Lower leg skin (tissue), 3 donors: ENCODE data around the gene VWA1.

Experiments
- CTCF ChIP-seq, 3 donors: fragments of 450-650 bp; IDR thresholded peaks; one replicate each; pipeline ENCODE4 v1.5.1; 2016; ENCODE audit warnings: antibody characterized with exemption in 3 of 3, mild to moderate bottlenecking in 3 of 3, moderate library complexity in 2 of 3
- POLR2A ChIP-seq, 2 donors: fragments of 450-650 bp; IDR thresholded peaks; one replicate each; pipeline ENCODE4 v1.6.1; 2016 to 2017; ENCODE audit warnings: antibody characterized with exemption in 2 of 2, mild to moderate bottlenecking in 1 of 2, moderate library complexity in 1 of 2

GRCh38 chr1:1426496-1427105 lies 8.9 kb upstream of the VWA1 start:
- TF ChIP-seq POLR2A (IDR thresholded peaks at IDR 0.05) (no peak), CTCF (IDR thresholded peaks at IDR 0.05) (no peak)
